IPS-18a (cell line): ENCODE results near the gene CNN3.

ENCODE experiments used
- H3K27ac ChIP-seq: one replicate; pipeline ENCODE4 v1.5.1; 2013; ENCODE audit warnings: low read length
- H3K27me3 ChIP-seq: one replicate; pipeline ENCODE4 v1.6.1; 2013; ENCODE audit warnings: mild to moderate bottlenecking, low read length; ENCODE audit not compliant: control insufficient read depth, insufficient read depth
- H3K36me3 ChIP-seq: one replicate; pipeline ENCODE4 v1.6.1; 2013; ENCODE audit warnings: low read depth, low read length; ENCODE audit not compliant: control insufficient read depth
- H3K4me1 ChIP-seq: one replicate; pipeline ENCODE4 v1.6.1; 2013; ENCODE audit warnings: low read depth, low read length; ENCODE audit not compliant: control insufficient read depth
- H3K4me3 ChIP-seq: one replicate; pipeline ENCODE4 v1.5.1; 2013; ENCODE audit warnings: low read length
- H3K9ac ChIP-seq: one replicate; pipeline ENCODE4 v1.6.1; 2013; ENCODE audit warnings: mild to moderate bottlenecking, low read length, moderate library complexity
- H3K9me3 ChIP-seq: one replicate; pipeline ENCODE4 v1.6.1; 2013; ENCODE audit warnings: low read depth, low read length; ENCODE audit not compliant: control insufficient read depth

Gene CNN3

DNA sequence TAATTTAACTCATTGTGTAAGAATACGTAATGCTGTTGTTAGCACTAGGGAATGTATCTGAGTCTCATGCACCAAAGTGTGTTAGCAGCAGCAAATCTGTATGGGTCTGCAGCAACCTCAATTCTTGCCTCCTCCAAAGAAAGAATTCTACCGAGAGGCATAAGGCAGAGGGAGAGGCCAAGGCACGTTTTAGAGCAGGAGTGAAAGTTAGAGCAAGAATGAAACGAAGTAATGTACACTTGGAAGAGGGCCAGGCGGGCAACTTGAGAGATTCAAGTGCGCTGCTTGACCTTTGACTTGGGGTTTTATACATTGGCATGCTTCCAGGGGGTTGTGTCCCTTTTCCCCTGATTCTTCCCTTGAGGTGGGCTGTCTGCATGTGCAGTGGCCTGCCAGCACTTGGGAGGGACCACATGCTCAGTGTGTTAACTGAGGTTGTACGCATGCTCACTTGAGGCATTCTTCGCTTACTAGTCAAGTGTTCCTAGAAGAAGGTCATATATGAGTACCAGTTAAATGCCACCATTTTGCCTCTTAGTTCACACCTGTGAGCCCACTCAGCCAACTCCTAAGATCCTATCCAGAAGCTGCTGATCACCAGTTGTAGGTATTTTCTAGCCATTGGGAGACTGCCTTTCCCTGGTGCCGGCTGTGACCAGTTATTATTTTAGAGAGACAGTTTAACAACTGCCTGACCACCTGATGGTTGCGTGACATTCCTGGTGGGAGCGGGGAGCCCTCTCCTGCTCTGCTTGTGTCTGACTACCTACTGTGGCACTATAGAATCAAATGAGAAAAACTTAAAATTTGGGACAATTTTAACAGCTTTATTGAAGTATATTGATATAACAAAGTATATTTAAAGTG is 2.7 kb upstream of the CNN3 start:
- H3K4me3 ChIP-seq, result peak overlapping the region; percentile 63
- no peak overlapping the region for H3K27ac ChIP-seq
- peaks cover 4% of the 10 kb centered on the region for H3K36me3 ChIP-seq
- H3K27me3 ChIP-seq, result no peaks in the 10 kb centered on the region
- no peaks in the 10 kb centered on the region for H3K9me3 ChIP-seq
- H3K4me1 ChIP-seq, result peaks cover 23% of the 10 kb centered on the region
- H3K9ac ChIP-seq, result no peak overlapping the region

- Histone ChIP-seq H3K4me1 (peaks cover 29% of the 10 kb centered on the region), H3K27ac (peak overlapping the region; percentile 85), H3K4me3 (peak overlapping the region; percentile 63), H3K36me3 (peaks cover 2% of the 10 kb centered on the region), H3K9me3 (no peaks in the 10 kb centered on the region), H3K27me3 (no peaks in the 10 kb centered on the region), H3K9ac (peak overlapping the region; percentile 82)
These were observed 1.5 kb upstream of the CNN3 start for GRCh38 chr1:94928293-94928939.

- peak overlapping the region; percentile 85 for H3K27ac ChIP-seq
- H3K9me3 ChIP-seq, result no peaks in the 10 kb centered on the region
- peaks cover 35% of the 10 kb centered on the region for H3K4me1 ChIP-seq
- H3K36me3 ChIP-seq, result no peaks in the 10 kb centered on the region
- H3K9ac ChIP-seq, result peak overlapping the region; percentile 82
- H3K4me3 ChIP-seq, result peak overlapping the region; percentile 63
- H3K27me3 ChIP-seq, result no peaks in the 10 kb centered on the region
These were observed 680 bp upstream of the CNN3 start for GRCh38 chr1:94927405-94928175.

DNA sequence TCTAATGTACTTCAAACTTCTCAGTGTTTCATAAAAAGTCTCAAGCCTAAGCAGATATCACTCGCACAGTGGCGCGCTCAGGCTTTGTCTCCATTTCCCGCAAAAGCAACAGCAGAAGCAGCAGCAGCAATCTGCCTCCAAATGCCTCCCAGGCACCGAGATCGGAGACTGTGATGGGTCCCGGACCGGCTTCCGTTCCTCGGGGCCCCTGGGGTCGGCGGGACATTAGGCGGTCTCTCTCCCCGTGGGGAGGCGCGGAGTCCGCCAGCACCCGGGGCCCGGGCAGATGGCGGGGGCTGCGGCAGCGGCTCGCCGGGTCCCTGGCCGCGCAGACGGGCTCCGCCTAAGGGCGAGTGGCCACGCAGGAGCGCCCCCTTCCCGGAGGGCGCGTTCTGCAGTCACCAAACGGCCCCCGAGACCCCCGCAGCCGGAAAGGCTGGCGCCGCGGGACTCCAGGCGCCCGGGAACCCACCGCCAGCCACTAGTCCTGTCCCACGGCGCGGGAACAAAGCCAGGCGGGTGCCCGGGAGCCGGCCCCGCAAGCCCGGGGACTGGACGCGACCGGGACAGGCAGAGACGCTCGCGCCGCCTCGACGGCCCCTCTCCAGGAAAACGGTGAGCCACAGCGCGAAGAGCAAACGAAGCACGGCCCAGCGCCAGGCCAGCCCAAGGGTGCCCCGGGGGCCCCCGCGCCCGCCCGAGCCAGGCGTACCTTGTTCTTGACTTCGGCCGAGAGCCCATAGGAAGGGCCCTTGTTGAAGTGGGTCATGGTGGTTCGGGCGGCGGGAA is 590 bp downstream of the CNN3 start:
- H3K9ac ChIP-seq, result peak overlapping the region; percentile 98
- peaks cover 35% of the 10 kb centered on the region for H3K4me1 ChIP-seq
- H3K9me3 ChIP-seq, result no peaks in the 10 kb centered on the region
- H3K27ac ChIP-seq, result peak overlapping the region; percentile 94
- peak overlapping the region; percentile 97 for H3K4me3 ChIP-seq
- no peaks in the 10 kb centered on the region for H3K36me3 ChIP-seq
- H3K27me3 ChIP-seq, result no peaks in the 10 kb centered on the region

DNA sequence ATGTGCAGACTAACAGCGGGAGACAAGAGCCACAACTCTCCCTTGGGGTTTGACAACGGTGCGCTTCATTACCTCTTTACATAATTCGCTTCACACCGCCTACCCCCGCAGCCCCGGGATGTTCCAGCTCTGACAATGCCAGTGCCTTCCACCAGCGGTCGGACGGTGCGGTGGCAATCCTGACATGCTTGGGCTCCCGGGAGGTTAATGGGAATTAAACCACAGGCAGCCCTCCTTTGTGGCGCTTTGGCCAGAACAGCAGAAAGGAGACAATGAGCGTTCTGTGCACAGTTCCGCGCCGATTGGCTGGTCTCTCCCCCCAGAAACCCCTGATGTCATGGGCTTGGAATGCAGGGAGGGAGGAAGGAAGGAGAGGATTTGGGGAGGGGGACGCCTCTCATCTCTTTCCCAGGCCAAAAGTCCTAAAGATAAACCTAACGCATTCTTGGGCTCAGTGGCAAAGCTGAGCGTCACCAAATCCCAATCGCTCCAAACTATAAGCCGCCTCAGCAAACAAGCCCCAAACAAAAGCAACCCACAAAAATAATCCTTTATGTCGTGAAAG is 1.3 kb downstream of the CNN3 start:
- H3K36me3 ChIP-seq, result no peaks in the 10 kb centered on the region
- H3K27me3 ChIP-seq, result no peaks in the 10 kb centered on the region
- H3K9ac ChIP-seq, result peak overlapping the region; percentile 98
- no peaks in the 10 kb centered on the region for H3K9me3 ChIP-seq
- peak overlapping the region; percentile 97 for H3K4me3 ChIP-seq
- H3K4me1 ChIP-seq, result peaks cover 35% of the 10 kb centered on the region
- peak overlapping the region; percentile 94 for H3K27ac ChIP-seq

GRCh38 chr1:94925004-94925403 is 1.9 kb downstream of the CNN3 start:
- H3K9me3 ChIP-seq, result no peaks in the 10 kb centered on the region
- H3K27me3 ChIP-seq, result no peaks in the 10 kb centered on the region
- H3K4me1 ChIP-seq, result peaks cover 36% of the 10 kb centered on the region
- H3K36me3 ChIP-seq, result no peaks in the 10 kb centered on the region
- no peak overlapping the region for H3K27ac ChIP-seq
- H3K9ac ChIP-seq, result peak overlapping the region; percentile 98
- H3K4me3 ChIP-seq, result peak overlapping the region; percentile 97

GRCh38 chr1:94922761-94923331 is 4.1 kb downstream of the CNN3 start:
- Histone ChIP-seq H3K27me3 (no peaks in the 10 kb centered on the region), H3K9me3 (no peaks in the 10 kb centered on the region), H3K4me1 (peaks cover 22% of the 10 kb centered on the region), H3K36me3 (no peaks in the 10 kb centered on the region), H3K27ac (no peak overlapping the region), H3K4me3 (no peak overlapping the region), H3K9ac (no peak overlapping the region)

DNA sequence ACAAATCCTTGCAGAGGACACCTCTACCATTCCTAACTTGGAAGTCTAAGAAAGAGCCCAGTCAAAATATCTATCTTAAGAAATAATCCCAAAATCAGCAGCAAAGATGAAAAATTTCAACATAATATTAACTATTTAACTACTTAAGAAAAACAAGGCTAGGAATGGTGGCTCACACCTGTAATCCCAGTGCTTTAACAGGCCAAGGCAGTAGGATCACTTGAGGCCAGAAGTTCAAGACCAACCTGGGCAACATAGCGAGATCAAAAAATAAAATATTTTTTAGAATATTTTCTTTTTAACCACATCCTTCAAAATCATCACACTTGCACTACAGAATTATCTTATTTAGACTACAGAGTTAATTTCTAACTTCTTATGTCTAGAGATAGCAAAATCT is 4.9 kb downstream of the CNN3 start:
- no peak overlapping the region for H3K4me3 ChIP-seq
- H3K9ac ChIP-seq, result no peak overlapping the region
- H3K9me3 ChIP-seq, result no peaks in the 10 kb centered on the region
- peaks cover 21% of the 10 kb centered on the region for H3K4me1 ChIP-seq
- no peaks in the 10 kb centered on the region for H3K36me3 ChIP-seq
- no peaks in the 10 kb centered on the region for H3K27me3 ChIP-seq
- H3K27ac ChIP-seq, result no peak overlapping the region

DNA sequence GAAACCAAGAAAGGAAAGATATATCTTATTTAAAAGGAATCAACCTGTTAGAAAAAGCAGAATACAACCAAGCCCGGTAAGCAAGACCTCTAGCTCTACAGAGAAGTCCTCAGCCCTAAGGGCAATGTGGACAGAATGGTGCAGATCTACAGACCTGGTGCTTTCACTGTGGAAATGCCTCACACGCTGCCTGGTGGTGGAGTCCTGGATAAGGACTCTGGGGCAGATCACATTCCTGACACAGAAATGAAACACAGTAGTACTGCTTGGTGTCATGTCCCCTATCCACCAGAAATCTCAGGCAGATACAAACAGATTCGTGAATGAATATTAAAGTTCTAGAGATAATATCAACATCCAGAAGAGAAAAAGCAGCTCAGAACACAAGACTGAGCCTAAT is 6.8 kb downstream of the CNN3 start:
- Histone ChIP-seq H3K27me3 (no peaks in the 10 kb centered on the region), H3K4me3 (no peak overlapping the region), H3K9ac (no peak overlapping the region), H3K4me1 (peaks cover 21% of the 10 kb centered on the region), H3K9me3 (no peaks in the 10 kb centered on the region), H3K36me3 (no peaks in the 10 kb centered on the region), H3K27ac (no peak overlapping the region)

DNA sequence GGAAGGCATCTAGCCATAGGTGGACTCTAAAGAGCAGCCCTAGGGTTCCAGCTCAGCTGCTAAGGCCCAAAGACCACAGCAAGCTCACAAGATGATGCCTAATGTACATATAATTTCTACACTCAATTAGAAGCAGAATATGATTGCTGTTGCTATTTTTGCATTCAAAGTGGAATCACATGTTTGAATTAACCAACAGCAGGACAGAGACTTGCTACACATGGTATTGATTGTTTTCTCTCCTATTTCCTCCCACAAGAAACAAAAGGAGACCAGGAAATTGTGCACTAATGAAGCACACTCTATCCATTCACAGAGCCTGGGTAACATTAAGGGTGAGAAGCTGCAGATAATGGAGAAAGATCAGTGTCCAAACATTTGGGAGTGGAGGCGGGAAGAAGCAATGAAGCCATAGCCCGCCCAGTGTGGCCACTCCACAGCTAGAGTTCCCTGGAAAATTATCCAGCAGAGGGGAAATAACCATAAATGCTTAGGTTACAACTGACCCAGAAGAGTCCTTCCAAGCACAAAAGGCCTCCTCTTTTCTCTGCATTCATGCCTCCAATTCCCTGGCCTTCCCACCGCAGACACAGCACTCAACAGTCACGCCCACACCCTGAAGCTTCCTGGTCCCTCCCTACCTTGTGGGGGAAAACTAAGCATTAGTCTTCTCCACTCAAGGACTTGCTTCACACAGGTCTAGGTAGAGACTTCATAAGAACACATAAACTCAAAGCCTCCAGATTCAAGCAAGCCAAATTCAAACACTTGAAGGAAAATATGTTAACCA is 7.5 kb downstream of the CNN3 start:
- no peaks in the 10 kb centered on the region for H3K9me3 ChIP-seq
- no peak overlapping the region for H3K27ac ChIP-seq
- H3K9ac ChIP-seq, result no peak overlapping the region
- H3K4me1 ChIP-seq, result peaks cover 21% of the 10 kb centered on the region
- H3K36me3 ChIP-seq, result no peaks in the 10 kb centered on the region
- no peak overlapping the region for H3K4me3 ChIP-seq
- H3K27me3 ChIP-seq, result no peaks in the 10 kb centered on the region
